ENCODE data around the gene IGLON5. TPM values are rescaled to one million over a fixed set of nuclear protein-coding genes. Genes with fewer than 3 reads are reported as not detected.

Gene IGLON5
- total RNA-seq, 1 experiment from 2014 or later, result not detected

DNA sequence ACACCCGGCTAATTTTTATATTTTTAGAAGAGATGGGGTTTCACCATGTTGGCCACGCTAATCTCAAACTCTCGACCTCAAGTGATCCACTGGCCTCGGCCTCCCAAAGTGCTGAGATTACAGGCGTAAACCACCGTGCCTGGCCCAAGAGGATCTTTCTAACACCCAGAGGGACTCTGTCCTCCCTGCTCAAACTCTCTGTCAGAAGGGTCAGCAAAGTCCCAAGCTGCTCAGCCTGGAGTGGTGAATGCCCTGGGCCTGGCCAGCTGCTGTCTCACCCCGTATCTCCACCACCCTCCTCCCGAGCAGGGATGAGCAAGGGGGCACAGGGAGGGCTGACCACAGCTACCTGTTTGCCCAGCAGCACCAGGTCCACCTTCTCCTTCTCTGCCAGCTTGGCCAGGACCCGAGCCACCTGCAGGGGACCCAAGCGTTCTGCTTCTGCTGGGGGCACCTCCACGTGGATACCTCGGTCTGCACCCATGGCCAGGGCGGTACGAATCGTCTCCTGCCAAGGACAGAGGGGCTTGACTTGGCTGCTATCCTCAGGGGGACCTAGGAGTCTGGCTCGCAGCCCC, 41.4 kb downstream of the IGLON5 start:
- in situ Hi-C loops (cut with HindIII; ENCODE audit: low pct_unique_long_range_greater_than_20kb, low sequenced_read_pairs), result no loop called here
- DNase-seq (ENCODE audit: low read depth), result no peak

DNA sequence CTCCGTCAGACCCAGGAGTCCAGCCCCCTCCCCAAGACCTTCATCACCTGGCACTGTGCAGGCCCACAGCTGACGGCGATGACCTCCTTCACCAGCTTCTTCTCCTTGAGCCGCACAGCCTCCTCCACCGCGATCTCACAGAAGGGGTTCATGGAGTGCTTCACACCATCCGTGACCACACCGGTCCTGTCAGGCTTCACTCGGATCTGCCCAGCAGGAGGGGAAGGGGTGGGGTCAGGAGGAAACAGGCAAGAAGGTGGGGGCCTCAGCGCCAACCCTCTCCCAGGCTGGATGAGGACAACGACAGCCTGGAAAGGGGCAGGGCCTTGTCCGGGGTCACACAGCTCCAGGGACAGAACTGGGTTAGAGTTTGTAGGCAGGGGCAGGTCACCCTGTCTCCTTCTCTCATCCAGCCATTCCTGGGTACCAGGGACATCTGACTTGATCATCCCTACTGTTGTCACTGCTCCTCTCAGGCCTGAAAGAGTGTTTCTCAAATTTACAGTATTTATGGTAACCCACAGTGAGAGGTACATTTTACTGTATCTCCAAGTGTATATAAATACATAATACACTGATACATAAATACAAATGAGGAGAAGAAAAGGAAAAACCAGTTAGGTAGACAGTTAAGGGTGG, 42.8 kb downstream of the IGLON5 start:
- in situ Hi-C loops (cut with HindIII; ENCODE audit: low pct_unique_long_range_greater_than_20kb, low sequenced_read_pairs), result no loop called here
- DNase-seq (ENCODE audit: low read depth), result no peak

DNA sequence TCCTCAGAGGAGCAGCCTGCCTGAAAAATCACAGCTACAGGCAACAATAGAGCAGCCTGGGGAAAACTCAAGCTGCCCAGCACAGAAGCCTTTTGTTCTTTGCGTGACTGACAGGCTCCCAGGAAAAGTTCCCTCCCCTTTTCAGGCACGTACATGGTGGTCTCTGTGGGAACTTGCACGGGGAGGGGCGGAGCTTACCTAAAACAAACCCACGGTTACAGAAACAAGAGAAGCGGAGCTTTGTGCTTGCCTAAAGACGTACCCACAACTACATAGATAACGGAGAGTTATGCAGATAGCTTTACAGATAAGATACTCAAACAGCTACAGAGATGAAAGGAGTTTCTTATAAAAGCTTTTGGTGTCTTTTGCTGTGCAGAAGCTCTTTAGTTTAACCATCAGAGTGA, 43.3 kb downstream of the IGLON5 start:
- in situ Hi-C loops (cut with HindIII; ENCODE audit: low pct_unique_long_range_greater_than_20kb, low sequenced_read_pairs), result no loop called here
- no peak for DNase-seq (ENCODE audit: low read depth)

DNA sequence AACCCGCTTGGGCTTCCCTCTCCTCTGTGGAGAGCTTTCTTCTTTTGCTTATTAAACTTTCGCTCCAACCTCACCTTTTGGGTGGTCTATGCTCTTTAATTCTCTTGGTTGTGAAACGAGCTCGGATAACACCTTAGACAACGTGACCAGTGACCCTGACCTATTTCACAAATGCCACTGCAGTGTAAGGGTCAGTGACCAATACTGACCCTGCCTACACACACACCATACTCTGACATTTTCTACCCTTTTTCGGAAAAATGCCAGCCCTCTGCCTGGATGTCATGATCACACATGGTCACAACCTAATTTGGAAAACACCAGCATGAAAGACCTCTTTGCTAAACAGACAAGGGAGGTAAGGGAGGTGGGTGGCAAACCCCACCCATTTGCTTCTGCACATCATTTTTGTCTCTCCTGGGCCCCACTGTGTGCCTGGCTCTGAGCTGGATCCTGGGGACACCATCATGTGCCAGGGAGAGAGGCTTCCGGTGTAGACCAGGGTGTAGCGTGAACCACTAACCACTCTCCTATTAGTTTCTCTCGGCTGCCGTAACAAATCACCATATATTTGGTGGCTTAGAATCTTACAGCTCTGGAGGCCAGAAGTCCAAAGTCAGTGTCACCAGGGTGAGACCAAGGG, 44.8 kb downstream of the IGLON5 start:
- in situ Hi-C loops (cut with HindIII; ENCODE audit: low pct_unique_long_range_greater_than_20kb, low sequenced_read_pairs), result no loop called here
- no peak for DNase-seq (ENCODE audit: low read depth)

DNA sequence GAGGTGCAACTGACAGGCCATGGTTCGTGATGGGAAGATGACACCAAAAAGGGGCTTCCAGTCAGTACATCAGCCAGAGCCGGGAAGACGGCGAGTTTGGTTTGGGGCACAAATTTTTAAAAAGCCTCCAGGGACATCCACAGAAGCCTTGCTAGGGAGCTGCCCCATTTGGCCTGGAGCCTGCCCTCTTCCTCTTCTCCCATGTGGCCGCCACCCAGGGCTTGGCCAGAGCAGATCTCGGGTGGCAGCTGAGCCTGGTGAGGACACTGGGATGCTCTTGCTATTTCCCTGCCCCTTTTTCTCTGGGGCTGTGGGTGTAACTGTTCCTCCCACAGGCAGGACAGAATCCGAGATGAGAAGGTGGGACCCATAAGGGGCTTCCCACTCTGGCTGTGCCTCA, 46.5 kb downstream of the IGLON5 start:
- in situ Hi-C loops (cut with HindIII; ENCODE audit: low pct_unique_long_range_greater_than_20kb, low sequenced_read_pairs), result no loop called here
- DNase-seq (ENCODE audit: low read depth), result no peak

DNA sequence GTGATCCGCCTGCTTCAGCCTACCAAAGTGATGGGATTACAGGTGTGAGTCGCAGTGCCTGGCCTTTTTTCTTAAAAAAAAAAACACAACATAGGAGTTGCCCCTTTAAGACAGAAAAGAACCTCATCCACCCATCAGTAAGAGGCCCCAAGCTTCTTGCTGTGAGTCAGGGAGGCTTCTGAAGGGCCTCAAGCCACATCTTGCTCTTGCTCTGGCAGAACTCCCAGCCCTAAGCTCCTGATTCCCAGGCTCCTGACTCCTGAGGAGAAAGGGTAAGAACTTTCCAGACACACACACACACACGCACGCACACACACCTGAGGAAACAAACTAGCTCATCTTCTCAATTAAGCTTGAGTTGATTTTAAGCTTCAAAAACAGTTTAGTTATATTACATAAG, 47.9 kb downstream of the IGLON5 start:
- peak; percentile 74 for DNase-seq (ENCODE audit: low read depth)
- in situ Hi-C loops (cut with HindIII; ENCODE audit: low pct_unique_long_range_greater_than_20kb, low sequenced_read_pairs), result no loop called here

DNA sequence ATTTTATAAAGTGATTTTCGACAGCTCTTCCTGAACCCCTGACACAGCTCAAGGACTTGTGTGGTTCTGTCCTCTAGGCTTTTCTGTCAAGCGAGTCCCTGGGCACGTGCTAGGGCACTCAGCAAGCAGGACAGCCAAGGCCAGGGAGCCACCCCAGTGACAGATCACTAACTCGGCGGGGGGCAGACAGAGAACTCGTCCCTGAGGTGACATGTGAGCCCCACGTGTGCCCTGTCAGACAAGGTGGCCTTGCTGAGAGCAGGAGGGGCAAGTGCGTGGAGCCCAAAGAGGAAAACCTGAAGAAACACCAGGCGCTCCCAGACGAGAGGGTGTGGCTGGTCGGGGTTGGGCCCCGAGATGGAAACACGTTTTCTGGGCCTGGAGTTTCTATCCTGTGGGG, 49.8 kb downstream of the IGLON5 start:
- DNase-seq (ENCODE audit: low read depth), result no peak
- in situ Hi-C loops (cut with HindIII; ENCODE audit: low pct_unique_long_range_greater_than_20kb, low sequenced_read_pairs), result no loop called here

DNA sequence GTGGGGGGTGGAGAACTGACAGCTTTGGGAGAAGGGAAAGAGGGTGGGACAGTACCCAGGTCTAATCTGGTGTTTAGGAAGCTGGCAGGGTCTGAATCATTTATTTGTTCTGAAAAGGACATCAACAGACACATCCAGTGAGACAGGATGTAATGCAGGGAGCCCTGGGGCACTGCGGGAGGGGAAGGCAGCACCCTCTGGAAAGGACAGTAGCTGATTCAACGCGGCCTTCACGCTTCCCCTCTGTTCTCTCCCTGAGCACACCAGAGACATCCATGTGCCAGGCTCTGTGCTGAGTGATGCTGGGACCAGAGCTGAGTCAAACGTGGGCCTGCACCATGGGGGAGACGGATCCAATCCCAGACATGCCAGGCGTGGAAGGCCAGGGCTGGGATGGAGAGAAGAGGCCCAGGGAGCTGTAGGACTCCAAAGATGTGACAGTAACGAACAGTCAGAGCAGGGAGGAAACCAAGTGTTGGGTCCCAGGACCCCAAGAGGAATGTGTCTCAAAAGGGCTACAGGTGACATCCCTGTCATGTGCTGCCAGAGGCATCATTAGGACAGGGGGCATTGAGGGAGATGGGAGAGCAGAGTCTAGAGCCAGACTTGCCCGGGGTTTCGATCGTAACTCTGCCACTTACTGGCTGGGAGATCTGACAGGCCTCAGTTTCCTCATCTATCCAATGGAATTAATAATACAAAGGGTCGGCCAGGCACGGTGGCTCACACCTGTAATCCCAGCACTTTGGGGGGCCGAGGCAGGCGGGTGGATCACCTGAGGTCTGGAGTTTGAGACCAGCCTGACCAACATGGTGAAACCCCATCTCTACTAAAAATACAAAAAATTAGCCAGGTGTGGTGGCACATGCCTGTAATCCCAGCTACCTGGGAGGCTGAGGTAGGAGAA, 53.0 kb downstream of the IGLON5 start:
- DNase-seq (ENCODE audit: low read depth), result peak; percentile 39
- in situ Hi-C loops (cut with HindIII; ENCODE audit: low pct_unique_long_range_greater_than_20kb, low sequenced_read_pairs), result no loop called here

DNA sequence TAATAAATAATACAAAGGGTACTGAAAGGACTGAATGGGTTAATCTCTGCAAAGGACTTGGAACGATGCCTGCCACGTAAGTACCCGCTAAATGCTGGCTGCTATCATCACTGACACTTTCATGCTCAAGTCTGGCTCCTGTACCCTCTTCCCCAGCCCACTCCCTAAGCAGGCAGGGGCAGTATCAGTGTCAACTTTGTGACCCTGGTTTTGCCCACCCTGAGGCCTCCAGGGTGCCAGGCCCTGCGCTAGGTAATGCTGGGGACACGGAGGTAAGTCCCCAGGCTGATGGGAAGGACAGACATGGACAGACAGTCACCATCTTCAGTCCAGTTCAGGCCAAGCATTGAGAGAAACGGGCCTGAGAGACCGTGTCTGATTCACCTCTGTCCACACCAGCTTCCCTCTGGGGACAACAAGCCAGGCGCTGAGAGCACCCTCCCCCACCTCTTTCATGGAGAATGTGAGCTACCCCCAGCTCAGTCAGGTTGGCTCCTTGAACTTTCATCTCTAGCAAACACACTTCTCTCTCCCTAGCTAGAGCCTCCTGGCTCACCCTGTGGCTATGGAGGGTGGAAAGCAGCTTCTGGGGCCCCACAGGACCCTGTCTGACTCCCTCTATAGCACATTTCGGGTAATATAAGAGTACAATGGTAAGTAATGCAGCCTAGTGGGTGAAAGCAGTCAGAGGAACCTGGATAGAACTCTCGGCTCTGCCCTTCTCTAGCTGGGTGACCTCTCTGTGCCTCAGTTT, 53.9 kb downstream of the IGLON5 start:
- DNase-seq (ENCODE audit: low read depth), result peak; percentile 61
- in situ Hi-C loops (cut with HindIII; ENCODE audit: low pct_unique_long_range_greater_than_20kb, low sequenced_read_pairs), result no loop called here

DNA sequence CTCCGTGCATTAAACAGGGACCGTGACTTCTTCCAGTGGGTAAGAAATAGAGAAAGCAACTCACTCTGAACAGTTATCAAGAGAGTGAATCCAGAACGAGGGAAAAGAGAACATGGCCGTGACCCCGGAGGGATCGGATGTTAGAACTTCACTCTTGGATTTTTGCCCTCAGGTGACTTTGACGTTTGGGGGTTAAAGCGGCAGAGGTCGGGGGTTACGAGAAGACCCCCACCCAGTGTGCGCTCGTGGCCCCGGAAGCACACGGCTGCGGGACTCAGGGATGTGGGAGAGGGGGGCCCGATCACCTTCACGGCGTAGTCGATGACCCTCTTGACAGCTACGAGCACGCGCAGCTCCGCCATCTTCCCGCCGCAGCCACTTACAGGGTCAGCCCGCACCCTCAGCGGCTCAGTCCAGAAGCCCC, 54.5 kb downstream of the IGLON5 start, which contains the start of gene ETFB:
Gene ETFB, minus strand, starts transcription at position 424 of the 424 bp plus-strand sequence. Its CDS starts 62 bp downstream, at position 362.
- no peak for DNase-seq (ENCODE audit: low read depth)
- in situ Hi-C loops (cut with HindIII; ENCODE audit: low pct_unique_long_range_greater_than_20kb, low sequenced_read_pairs), result no loop called here

DNA sequence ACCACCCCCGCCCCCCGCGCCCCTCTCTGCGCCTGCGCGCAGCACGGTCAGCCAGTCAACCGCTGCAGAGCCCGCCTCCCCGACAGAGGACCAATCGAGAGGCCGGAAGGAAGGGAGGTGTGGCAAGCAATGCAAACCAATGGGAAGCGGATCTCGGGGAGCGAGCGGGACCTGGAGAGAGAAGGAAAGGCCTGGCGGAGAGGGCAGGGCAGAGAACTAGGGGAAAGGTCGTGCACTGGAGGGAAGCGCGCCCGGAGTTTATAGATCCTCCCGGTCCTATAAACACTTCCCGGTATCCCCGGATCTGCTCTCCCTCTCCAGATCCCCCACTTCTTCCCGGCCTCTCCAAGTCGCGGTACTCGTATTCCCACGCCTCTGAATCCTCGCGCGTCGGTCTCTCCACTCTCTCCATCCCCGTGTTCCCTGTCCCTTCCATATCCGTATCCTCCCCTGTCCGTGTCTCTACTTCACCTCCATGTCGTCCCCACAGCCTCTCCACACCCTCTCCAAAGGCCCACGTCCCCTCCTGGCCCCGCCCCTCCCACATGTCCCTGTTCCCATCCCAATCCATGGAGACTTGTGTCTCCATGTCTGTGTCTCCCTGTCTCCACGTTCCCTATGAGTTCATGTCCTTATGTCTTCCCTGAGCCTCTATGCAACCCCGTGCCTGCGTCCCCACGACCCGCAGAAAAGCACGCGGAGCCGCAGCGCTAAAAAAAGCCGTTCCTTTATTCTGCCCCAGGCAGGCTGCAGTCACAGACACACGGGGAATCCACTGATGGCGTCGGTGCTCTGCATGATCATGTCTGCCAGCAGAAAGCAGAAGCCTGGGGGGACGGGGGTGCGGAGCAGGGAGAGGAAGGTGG, 55.2 kb downstream of the IGLON5 start:
- in situ Hi-C loops (cut with HindIII; ENCODE audit: low pct_unique_long_range_greater_than_20kb, low sequenced_read_pairs), result no loop called here
- DNase-seq (ENCODE audit: low read depth), result peak; percentile 98

DNA sequence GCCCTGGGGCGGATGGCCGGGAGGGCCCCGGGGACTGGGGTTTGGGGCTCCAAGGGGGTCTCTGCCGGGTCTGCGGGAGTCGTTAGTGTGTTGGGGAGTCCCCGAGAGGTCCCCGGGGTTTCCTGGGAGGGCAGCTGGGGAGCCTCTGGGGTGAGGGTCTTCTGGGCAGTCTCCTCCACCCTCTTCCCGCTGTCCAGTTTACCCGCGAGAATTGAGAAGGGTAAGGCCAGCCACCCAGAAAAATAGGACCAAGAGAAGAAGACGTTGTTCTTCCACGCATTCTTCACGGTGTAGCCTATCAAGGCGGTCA, 55.8 kb downstream of the IGLON5 start:
- DNase-seq (ENCODE audit: low read depth), result no peak
- in situ Hi-C loops (cut with HindIII; ENCODE audit: low pct_unique_long_range_greater_than_20kb, low sequenced_read_pairs), result no loop called here

DNA sequence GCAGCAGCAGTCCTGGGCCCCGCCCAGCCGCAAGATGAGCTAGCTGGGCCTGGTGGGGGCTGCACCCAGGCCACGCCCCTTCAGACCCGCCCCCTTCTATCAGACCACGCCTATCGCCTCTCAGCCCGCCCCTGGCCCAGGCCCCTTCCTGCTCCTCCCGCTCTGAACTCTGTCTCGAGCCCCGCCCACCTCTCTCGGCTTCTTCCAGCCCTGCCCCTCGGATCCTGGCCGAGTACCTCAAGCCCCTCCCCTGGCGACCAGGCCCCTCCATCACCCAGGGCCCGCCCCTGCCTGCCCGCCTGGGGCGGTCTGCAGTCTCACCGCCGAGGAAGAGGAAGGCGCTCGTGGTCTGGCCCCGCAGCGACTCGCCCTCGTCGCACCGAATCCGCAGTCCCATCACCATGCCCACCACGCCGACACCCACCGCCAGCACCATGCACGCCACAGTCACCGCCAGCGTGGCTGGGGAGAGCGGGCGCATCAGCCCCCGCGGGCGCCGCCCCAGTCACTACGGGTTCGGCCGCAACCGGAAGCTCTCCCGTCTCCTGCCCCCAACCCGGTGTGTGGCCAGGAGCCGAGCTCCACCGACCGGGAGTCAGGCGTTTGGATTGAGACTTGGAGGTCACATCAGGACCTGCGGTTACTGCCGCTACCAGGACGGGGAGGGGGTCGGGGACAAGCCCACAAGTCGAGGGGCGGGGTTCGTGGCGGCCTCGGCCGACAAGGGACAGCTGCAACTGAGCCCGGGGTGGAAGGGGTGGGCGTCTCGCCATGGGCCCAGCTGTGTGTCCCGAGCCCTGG, 56.3 kb downstream of the IGLON5 start:
- in situ Hi-C loops (cut with HindIII; ENCODE audit: low pct_unique_long_range_greater_than_20kb, low sequenced_read_pairs), result no loop called here
- peak; percentile 99 for DNase-seq (ENCODE audit: low read depth)

DNA sequence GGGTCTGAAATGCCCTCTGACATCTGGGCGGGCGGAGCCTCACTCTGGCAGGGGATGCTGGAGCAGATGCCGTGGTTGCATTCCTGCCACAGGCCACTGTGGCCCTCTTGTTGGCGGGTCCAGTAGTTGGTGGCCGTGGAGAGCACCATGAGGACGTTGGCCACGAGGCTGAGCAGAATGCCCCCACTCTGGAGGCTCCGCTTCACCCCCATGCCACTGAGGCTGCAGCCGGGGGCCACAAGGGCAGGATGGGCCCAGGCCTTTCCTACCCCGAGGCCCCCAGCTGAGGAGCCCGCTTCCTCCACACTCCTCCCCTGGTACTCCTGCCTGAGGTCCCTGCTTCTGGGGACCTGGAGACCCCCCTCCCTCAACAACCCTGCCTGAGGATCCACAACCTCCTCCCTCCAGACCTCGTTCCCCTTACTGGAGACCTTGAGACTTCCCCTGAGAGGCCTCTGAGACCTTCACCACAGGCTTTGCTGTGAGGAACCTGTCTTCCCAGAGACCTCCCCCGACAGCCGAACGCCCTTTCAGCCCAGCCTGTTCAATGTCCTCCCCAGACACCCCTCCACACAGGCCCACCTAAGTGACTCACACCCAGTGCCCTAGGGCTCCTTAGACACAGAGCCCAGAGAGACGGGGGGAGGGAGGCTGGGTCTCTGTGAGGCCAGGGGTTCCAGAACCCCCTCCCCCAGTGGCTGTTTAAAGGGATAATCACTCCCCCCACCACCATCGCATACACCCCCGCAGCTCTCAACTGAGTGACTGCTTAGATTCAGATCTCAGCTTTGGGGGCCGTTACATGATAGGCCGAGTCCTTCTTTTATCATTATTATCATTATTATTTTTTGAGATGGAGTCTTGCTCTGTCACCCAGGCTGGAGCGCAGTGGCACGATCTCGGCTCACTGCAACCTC, 57.2 kb downstream of the IGLON5 start, which contains the start of gene CLDND2:
Gene CLDND2, minus strand, starts transcription at position 638 of the 917 bp plus-strand sequence. Its CDS starts 426 bp downstream, at position 212.
- in situ Hi-C loops (cut with HindIII; ENCODE audit: low pct_unique_long_range_greater_than_20kb, low sequenced_read_pairs), result no loop called here
- no peak for DNase-seq (ENCODE audit: low read depth)

DNA sequence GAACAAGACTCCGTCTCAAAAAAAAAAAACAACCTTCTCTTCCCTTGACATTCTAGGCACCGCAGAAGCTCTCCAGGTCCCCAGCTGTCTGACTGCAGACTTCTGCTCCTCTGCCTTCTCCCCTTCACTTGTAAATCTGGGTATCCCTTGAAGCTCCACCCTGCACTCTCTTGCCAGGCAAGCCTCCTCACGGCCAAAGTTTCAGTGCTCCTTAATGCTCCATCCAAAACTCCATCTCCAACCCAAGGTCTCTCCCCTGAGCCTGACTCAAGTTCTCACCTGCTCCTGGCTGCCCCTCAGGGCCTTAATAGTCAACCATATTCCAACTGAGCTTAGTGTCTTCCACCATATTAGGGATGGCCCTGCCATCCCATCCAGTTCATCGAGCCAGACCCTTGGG, 58.8 kb downstream of the IGLON5 start:
- no peak for DNase-seq (ENCODE audit: low read depth)
- in situ Hi-C loops (cut with HindIII; ENCODE audit: low pct_unique_long_range_greater_than_20kb, low sequenced_read_pairs), result no loop called here

Data from Caki2 (cell line).